C4-2B (cell line): ENCODE data around the gene AUTS2.

ENCODE experiments used
- ZFX ChIP-seq: fragments of 450-650 bp; IDR thresholded peaks from 2 replicates; pipeline ENCODE4 v1.6.1; 2017
- TF ChIP-seq, protein P1 (sequence below): fragments of 450-650 bp; conservative IDR thresholded peaks from 2 replicates; pipeline ENCODE4 v1.5.1; 2017; ENCODE audit warnings: mild to moderate bottlenecking

DNA sequence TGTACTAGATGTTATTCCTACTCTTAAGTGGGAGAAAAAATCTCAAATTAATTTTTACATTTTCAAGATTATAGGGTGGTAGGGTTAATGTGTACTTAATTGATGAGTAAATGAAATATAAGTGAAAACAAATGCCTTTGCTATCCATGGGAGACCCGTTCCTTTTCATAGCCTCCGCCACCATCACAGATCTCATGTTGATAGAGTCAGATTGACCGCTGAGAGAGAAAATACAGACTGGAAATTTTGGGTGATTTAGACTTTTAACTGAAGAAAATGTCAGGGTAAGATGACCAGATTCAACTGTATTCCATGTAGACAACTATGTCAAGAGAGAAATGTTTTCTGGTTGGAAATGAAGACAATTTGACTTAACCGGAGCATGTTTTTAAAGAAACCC lies 446.2 kb downstream of the AUTS2 start:
- TF ChIP-seq ZFX, result no peak
- TF ChIP-seq, protein P1, sequence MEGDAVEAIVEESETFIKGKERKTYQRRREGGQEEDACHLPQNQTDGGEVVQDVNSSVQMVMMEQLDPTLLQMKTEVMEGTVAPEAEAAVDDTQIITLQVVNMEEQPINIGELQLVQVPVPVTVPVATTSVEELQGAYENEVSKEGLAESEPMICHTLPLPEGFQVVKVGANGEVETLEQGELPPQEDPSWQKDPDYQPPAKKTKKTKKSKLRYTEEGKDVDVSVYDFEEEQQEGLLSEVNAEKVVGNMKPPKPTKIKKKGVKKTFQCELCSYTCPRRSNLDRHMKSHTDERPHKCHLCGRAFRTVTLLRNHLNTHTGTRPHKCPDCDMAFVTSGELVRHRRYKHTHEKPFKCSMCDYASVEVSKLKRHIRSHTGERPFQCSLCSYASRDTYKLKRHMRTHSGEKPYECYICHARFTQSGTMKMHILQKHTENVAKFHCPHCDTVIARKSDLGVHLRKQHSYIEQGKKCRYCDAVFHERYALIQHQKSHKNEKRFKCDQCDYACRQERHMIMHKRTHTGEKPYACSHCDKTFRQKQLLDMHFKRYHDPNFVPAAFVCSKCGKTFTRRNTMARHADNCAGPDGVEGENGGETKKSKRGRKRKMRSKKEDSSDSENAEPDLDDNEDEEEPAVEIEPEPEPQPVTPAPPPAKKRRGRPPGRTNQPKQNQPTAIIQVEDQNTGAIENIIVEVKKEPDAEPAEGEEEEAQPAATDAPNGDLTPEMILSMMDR, result no peak
